Activated CD4-positive, alpha-beta T cell treated with anti-CD3 and anti-CD28 coated beads, Interleukin-10, Interleukin-2, amounts not matched to agents 100 ng/mL and 50 ng/mL, durations not matched to agents 16 hours and 8 hours (primary cell): ENCODE data around the gene ELMO2.

Experiments
- DNase-seq: peaks from one replicate; pipeline ENCODE4 v3.0.0-alpha.2; 2020

ELMO2 gene, protein sequence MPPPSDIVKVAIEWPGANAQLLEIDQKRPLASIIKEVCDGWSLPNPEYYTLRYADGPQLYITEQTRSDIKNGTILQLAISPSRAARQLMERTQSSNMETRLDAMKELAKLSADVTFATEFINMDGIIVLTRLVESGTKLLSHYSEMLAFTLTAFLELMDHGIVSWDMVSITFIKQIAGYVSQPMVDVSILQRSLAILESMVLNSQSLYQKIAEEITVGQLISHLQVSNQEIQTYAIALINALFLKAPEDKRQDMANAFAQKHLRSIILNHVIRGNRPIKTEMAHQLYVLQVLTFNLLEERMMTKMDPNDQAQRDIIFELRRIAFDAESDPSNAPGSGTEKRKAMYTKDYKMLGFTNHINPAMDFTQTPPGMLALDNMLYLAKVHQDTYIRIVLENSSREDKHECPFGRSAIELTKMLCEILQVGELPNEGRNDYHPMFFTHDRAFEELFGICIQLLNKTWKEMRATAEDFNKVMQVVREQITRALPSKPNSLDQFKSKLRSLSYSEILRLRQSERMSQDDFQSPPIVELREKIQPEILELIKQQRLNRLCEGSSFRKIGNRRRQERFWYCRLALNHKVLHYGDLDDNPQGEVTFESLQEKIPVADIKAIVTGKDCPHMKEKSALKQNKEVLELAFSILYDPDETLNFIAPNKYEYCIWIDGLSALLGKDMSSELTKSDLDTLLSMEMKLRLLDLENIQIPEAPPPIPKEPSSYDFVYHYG

DNA sequence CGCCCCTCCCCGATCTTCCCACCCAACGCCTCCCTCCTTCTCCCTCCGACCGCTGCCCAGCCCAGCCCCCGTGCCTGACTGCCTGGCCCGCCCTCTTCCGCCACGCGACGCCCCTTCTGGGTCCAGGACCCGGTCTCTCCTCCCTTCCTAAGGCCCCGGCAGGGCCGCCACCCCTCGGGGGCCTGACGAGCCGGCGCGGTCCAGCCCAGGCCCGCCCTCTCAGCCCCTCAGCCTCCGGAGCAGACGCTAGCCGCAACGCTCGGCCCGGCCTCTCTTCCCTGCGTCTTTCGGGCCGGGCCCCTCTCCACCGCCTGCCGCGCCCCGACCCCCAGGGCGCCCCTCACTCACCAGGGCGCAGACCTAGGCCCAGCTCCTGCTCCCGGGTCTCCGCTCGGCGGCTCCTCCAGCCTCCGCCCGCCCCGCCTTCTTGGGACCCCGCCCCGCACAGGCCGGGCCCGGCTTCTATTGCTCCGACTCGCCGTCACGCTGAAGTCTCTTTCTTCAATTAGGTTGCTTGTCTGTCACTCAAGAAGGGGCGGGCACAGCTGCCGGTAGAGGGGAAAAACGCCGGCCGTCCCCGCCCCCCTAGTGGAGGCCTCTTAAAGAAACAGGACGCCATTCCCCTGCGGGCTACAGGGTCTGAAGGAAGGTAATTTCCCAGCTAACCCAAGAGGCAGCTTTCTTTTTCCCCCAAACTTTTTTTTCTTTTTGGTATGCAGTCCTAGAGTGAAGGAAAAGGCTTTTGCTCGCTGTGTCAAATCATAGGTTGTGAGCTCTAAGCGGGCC, at the start of gene ELMO2:
Gene ELMO2 (minus strand): TSS at position 416 of the 786 bp plus-strand sequence. CDS start 12,133 bp downstream, outside the sequence.
- DNase-seq = peak; percentile 97

DNA sequence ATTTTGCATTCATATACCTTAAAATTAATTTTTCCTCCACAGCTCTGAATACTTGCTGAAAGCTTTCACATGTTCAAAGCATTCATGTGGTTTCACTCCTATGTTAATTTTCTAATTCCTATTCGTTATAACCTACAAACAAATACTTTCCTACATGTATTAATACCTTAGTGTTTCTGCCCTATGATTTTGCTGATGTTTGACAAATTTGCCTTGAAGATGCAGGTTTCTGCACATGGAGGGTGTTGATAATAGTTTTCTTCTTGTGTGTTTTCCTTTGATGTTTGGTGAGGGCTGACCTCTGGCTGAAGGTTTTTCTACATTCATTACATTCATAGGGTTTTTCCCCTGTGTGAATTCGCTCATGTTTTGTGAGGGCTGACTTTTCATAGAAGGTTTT, 49.3 kb upstream of the ELMO2 start:
- no peak for DNase-seq

DNA sequence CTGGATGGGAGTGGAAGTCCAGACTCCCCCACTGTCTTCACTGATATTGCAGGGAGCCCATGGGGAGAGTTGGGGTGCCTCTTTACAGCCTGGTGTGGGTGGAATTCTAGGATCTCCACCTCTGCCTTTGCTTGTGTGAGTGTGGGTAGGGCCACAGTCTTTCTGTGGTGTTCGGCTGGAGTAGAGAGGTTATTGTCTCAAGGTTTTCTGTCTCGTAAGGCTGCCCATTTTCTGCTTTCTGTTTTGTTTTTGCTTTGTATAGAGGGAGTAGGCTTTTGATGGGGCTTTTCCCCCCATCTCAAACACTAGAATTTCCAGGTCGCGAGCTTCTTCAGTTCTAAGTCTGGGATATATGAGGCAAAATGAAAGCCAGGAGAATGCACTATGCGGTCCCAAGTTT, 40.4 kb upstream of the ELMO2 start:
- DNase-seq = no peak

DNA sequence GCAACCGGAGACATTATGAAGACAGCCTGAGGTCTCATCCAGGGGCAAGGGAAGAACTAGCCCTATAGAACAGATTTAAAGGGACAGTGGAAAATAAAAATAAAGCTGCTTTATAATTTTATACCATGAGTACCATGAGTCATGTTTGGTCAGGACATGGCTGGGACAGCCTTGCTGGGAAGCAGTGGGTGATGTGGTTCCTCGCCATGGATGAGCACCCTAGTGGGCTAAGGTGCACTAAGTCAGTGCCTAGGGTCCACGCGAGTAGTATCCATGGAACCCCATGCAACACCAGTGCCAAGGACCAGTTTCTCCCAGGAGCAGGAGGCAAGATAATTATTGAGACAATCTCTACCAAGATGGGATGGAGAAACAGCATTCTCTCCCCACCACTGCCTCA, 33.4 kb upstream of the ELMO2 start:
- DNase-seq = no peak

DNA sequence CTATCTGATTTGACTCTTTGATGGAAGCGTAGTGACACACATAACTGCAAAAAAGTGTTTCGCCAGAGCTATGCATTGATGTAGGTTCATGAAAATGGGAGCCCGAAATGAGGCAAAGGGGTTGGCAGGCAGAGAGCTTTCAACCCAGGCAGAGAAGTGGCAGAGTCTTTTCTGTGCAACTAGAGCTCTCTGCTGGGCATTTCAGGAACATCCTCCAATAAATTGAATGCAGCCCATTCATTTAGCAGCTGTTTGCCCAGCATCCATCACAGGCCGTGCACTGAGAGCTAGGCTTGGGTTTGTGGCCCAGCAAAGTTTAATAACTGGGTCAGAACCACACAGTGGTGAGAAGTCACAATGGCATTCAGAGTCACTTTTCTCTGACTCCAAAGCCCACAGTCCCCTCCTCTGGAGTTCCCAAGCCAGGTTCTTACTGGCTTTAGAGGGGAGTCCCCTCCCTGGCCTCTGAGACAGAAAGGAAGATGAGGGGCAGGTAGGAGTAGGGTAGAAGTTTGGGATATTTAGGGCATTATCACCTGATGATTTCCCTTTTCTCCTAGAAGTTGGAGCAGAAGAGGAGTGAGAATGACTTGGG, 31.8 kb upstream of the ELMO2 start:
- peak; percentile 26 for DNase-seq

DNA sequence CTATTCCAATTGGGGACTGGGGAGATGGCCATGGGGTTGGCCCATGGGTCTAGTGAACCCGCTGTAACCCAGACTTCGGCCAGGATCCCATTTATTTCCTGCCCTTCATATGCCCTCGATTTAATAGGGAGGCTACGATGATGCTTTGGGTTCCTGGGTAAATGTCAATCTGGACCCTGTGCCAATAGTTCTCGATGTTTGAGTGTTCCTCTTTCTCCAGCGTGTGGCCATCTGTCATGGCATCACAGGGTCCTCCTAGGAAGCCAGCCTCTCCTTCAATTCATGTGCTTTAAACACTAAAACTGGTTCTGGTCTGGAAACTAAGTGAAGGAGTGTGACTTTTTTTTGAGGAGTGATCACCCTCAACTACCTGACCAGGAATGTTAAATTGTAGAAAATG, 28.7 kb upstream of the ELMO2 start:
- DNase-seq = no peak

DNA sequence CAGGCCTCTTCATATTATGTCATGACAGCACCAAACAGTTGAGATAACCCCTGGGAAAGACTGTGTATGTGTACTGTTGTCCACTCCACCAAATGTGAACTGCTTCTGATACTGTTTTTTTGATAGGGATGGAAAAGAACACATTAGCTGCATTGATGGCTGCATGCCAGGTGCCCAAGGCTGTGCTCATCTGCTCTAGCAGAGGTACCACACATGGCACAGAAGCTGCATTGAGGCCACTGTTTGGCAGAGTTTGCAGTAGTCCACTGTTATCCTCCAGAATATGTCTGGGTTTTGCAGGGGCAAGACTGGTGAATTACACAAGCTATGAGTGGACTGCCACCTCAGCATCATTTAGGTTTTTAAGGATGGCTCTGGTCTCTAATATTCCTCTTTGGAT, 28.2 kb upstream of the ELMO2 start:
- DNase-seq = no peak

DNA sequence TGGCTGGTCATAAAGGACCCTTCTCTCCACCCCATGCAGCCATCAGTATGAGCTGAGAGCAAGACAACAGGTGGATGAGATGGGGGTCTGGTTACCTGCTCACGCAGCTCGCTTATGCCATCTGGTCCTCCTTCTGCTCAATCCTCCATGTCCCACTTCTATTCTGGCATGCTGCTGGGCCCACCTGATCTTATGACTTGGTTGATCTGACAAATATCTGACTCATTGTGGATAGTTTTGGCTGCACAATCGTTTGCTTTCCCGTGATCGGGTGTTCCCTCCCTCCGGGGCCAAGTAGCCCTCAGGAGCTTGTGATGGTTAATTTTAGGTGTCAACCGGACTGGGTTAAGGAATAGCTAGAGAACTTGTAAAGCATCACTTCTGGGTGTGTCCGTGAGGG, 26.6 kb upstream of the ELMO2 start:
- DNase-seq = no peak

DNA sequence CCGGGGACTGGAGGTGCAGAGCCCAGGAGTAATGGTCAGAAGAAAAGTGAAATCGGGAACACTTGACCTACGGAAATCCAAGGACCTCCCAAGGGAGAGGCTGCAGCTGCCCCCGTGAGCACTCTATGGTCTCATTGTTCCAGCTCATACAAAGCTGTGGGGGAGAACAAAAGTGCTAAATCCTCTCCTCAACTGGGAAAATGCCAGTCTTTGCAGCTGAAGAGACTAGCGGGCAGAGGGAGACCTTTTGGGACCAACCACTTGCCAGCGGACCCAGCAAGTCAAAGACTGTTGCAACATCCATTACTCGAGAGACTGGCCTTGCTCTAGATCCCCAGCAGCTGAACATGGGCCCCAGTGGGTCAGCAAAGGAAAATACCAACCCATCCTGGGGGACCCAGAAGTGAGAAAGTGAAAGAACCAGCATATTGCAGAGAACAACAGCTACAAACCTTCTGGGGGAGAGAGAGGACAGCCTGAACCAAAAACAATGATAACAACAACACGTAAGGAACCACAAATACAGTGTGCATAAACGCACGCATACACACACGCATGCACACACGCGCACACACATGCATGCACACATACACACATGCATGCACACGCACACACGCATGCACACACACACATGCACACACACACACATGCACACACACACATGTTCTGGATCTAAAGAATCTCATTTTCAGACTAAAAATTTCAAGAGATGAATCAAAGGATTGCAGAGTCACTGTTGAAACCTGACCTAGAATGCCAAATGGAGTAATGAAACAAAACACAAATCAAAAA, 24.7 kb upstream of the ELMO2 start:
- no peak for DNase-seq

DNA sequence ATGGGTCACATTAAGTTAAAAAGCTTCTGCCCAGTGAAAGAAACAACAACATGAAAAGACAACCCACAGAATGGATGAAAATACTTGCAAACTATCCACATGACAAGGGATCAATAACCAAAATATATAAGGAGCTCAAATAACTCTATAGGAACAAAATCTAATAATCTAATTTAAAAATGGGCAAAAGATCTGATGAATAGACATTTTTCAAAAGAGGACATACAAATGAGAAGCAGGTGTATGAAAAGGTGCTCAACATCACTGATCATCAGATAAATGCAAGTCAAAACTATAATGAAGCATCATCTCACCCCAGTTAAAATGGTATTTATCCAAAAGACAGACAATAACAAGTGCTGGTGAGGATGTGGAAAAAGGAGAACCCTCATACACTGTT, 21.0 kb upstream of the ELMO2 start:
- DNase-seq = no peak

DNA sequence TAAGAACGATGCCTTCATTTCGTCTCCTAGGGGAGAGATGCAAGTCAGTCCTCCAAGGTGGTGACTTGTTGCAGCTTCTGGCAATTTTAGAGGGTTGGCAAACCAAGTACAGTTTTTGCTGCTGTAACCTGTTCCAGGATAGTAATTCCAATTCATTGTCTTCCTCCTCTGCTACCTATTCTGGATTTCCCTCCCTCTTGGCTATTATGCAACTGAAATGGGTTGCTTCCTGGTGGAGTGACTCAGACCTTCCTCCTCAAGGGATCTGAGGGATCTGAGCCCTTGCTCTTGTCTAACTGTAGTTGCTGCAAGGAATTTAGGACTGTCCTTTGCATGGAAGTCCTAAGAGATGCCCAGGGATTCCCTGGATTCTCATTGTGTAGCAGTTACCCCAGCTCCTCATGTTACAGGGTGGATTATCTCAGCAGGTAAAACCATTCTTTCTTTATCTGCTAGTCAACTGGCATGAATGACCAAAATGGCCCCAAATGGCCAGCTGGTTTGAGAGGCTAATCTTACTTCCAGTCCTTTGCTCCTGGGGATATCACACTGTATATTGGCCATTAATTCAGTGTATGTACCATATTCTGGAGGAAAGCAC, 17.6 kb upstream of the ELMO2 start:
- DNase-seq = no peak

DNA sequence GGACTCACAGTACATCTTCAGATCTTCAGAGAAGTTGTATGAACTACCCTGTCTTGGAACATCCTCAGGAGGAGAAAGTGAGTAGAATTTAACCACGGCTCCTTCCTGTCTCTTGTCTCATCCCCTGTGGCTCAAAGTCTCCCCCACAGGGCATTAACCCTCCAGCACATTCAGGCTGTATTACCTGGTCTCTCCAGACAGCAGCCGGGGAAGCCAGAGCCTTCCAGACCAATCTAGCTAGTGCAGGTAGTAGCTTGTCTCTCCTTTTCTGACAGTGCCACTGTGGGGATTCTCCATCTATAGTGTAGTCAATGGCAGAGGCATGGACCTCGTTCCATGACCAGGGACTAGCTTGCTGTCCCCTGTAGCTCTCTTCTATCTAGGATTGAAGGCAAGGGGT, 16.9 kb upstream of the ELMO2 start:
- no peak for DNase-seq

DNA sequence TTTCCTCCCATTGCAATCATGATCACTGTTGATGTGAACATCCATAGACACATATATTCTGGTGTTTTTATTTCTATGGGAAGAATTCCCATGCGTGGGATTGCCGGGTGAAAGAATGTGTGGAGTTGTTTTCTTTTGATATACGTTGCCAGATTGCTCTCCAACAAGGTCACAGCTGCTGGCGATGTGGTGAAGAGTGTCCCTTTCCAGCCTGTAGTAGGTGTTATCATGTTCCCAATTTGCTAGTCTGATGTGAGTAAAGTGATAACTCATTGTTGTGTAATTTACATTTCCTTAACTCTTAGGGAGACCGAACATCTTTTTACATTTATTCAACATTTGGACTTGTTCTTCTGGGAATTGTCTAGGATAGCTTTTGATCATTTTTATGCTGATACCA, 14.5 kb upstream of the ELMO2 start:
- DNase-seq = no peak

DNA sequence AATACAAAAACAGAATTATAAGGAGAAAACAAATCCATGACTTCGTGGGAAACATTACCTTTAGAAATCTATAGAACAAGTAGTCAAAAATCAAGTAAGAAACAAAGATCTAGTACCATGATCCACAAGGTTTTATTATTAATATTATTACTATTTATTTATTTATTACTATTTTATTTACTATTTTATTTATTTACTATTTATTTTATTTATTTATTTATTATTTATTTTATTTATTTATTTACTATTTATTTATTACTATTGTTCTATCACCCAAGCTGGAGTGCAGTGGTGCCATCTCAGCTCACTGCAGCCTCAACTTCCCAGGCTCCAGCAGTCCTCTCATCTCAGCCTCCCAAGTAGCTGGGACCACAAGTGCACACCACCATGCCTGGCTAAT, 13.5 kb upstream of the ELMO2 start:
- no peak for DNase-seq

DNA sequence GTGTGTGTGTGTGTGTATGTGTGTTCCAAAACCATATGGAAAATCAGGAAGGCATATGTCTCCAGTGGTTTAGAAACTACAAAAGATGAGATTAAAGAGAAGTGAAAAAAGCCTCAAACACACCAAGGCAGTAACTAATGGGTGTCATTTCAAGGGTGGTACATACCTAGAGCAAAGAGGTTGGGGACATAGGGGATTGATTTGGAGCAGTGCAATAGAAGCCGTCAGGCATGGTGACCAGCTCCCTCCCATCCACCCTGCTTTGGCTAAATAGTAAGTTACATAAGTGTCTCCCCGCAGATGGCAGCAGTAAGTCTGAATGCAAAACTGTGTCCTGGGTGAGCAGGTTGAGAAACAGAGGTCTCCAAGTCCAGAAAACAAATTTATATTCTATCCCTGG, 10.4 kb upstream of the ELMO2 start:
- DNase-seq = no peak

DNA sequence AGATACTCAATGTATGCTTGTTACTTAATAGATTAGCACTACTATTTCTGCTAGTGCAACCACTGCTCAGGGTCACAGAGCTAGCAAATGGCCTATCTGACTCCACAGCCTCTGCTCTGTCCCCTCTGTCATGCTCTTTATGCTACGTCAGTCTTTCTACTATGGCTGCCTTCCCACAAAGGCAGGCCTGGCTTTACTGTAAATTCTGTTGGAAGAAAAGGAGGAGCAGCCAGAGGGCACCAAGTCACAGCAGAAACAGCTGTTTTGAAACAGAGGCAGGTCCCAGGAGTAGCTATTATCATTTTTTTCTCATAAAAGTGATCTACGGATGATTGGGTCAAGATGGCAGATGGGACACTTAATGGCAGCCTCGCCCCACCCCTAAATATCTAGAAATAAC, 10.0 kb upstream of the ELMO2 start:
- DNase-seq = no peak

DNA sequence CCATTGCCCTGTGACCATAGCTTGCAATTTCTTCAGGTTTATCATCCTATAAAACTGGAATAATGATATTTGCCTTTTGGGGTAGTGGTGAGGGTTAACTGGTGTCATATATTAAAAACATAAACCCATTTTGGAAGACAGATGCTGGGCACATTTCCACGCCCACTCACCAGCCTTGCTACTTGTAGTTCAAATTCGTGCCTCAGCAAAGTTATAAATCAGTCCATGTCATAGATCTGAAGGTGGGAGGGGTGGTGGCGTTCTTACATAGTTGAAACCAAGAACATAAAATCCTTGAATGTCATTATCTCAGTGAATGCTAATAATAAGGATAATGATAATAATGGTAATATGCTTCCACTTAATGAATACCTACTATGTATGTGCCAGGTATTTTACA, 9.4 kb upstream of the ELMO2 start:
- no peak for DNase-seq

DNA sequence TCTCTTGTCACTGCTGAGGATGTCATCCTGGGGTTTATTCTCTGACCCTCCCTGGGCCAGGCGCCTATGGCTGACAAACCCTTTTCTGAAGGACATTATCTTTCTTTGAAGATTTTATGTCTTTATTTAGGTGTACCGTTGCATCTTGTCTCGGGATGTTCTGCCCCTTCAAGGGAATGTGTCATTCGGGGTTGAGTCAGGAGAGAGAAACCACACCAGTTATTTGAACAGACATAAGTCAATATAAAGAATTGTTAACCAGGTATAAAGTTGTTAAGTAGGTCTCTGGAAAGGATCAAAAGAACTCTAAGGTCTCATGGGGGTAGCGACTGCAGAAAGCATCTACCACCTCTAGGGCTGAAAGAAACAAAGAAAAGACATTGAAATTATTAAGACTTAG, 8.2 kb upstream of the ELMO2 start:
- DNase-seq = no peak

DNA sequence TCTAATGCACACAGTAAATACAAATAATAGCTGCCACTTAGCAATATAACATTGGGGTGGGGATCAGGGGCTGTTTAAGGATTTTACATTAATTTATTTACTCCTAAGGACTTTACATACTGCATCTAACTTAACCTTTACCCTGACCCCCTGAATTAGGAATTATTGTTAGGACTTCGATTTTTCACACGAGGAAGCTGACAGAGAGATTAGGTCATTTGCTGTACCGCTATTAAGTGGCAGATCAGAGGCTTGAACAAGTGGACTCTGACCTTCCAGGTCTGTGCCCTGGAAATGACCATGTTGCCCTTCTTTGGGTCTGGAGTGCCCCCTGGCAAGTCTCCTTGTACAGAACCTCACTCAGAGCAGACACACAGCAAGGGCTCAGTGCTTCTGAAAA, 5.2 kb upstream of the ELMO2 start:
- no peak for DNase-seq

DNA sequence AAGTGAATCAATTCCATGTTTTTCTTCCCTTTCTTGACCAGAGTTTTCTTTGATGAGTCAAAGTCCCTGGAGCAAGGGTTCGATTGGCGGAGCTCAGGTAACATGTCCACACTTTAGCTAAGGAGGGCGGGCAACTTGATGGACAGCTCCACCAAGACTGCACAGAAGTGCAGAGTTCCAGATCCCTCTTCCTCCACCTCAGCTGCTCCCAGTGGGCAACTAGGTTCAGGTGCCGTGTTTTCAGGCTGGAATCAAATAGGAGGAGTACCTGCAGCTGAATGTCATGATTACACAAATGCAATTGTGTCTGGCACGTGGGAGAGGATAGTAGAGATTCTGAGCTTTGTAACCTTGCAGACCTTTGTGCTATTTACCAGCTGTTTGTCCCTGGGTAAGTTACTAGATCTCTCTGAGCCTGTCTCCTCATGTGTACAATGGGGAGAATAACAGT, 1.9 kb upstream of the ELMO2 start:
- DNase-seq = no peak

DNA sequence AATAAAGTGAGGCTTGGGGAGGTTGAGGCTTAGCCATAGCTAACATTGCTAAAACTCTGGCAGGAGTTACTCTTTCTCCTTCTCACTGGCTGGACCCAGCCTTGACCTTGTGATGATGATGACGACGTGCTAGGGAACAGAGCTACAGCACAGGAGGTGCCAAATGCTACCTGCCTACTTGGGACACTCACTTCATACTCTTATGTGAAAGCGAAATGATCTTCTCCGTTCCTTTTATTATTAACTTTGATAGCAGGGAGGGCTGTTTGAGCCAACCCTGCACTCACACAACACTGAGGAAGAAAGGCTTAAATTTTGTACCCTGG, 1.2 kb upstream of the ELMO2 start:
- DNase-seq = no peak

DNA sequence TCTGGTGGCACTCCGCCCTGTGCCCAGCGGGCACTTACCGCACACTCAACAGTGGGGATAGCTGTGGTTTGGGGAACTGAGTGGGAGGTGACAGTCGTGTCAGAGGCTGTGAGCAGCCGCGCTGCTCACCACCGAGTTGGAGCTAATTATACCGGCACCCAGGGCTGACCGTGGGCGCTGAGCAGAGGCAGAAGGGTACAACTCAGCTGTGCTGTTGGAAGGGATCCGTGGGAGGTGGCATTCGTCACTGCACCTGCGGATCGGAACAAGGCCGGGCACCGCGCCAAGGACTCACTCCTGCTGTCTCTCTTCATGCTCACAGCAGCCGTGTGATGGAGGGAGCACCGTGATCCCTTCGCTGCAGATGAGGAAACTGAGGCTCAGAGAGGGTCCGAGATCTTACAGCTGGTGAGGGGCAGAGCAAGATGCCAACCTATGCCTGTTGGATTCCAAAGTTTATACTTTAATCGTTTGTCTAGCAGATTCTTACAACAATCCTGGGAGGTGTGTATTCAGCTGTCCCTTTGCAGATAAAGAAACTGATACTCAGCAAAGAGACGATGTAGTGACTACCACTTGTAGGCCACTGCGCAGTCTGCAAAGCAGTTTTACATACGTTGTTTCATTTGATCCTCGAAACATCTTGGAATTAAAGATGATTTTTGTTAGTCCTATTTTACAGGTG, 713 bp upstream of the ELMO2 start:
- peak; percentile 69 for DNase-seq
